ENCODE data around the gene SF1. TPM values are rescaled to one million over a fixed set of nuclear protein-coding genes. Genes with fewer than 3 reads are reported as not detected.

The SF1 gene
- total and polyA plus RNA-seq, 2 donors (not counting 3 experiments of a cell fraction or from before 2014, with no cell fraction given), result 95.0 to 342 TPM

- Histone ChIP-seq H3K4me3 (replicated peaks in 1 of 3; ENCODE audit: insufficient read depth in 1 of 3, low read depth in 1 of 3, low read length in 3 of 3) (no peak overlapping the region), H3K9me3 (replicated peaks; ENCODE audit: control insufficient read depth, insufficient read depth, low read length) (no peaks in the 10 kb centered on the region), H2AFZ (ENCODE audit: low read depth, low read length) (no peak overlapping the region), H3K79me2 (ENCODE audit: control insufficient read depth, insufficient read depth, low read length) (no peaks in the 10 kb centered on the region), H3K36me3 (ENCODE audit: control insufficient read depth in 2 of 2, extremely low read depth in 1 of 2, insufficient read depth in 2 of 2, low read length in 2 of 2) (peaks cover 12 to 16% of the 10 kb centered on the region in 2 experiments), H3K4me1 (ENCODE audit: control insufficient read depth, extremely low read depth, insufficient read depth, low read length) (peaks cover 16% of the 10 kb centered on the region), H3K27ac (ENCODE audit: insufficient read depth, low read depth, low read length) (no peak overlapping the region), H3K27me3 (ENCODE audit: control insufficient read depth in 2 of 2, insufficient read depth in 2 of 2, low read length in 2 of 2) (no peaks in the 10 kb centered on the region), H3K9me1 (replicated peaks; ENCODE audit: control insufficient read depth, extremely low read depth, insufficient read depth, low read length) (no peaks in the 10 kb centered on the region), H4K20me1 (replicated peaks; ENCODE audit: control insufficient read depth, extremely low read depth, insufficient read depth, low read length) (no peaks in the 10 kb centered on the region), H3K9ac (replicated peaks; ENCODE audit: extremely low read depth, insufficient read depth, low read length) (no peak overlapping the region), H3K4me2 (ENCODE audit: insufficient read depth, low read length) (no peak overlapping the region)
- DNase-seq (ENCODE audit: low read depth, low spot score), result no peak
- TF ChIP-seq CTCF (IDR thresholded peaks at IDR 0.05; ENCODE audit: extremely low read depth in 1 of 2, insufficient read depth in 1 of 2, low read depth in 1 of 2, low read length in 2 of 2), result no peak
- no peak for TF ChIP-seq EZH2 (IDR thresholded peaks at IDR 0.05; ENCODE audit: borderline replicate concordance, low read depth, low read length, severe bottlenecking)
- no peak for TF ChIP-seq GATA2 (IDR thresholded peaks at IDR 0.05; ENCODE audit: insufficient read depth, insufficient read length, low read depth, low read length)
- peak; percentile 14 for TF ChIP-seq POLR2AphosphoS5 (IDR thresholded peaks at IDR 0.05; ENCODE audit: insufficient read depth, low read depth, low read length)
- TF ChIP-seq JUN (IDR thresholded peaks at IDR 0.05; ENCODE audit: borderline replicate concordance, insufficient read depth, insufficient read length, low read depth), result no peak
- CTCF ChIA-PET, result no interaction called here
- dilution Hi-C loops (cut with MboI; ENCODE audit: extremely low pct_ligation_motif_present, low sequenced_read_pairs), result no loop called here
- no TSS peak for BruUV-seq (replicated peaks)
- POLR2A ChIA-PET, result no interaction called here
- no peak for FAIRE-seq
- intact Hi-C loops (cut with micrococcal nuclease), result no loop called here
These were observed 19.1 kb downstream of the SF1 start for GRCh38 chr11:64759131-64759721.

Measured in endothelial cell of umbilical vein (primary cell).